AG04450 (cell line): Measurements from ENCODE around the gene CNIH2. TPM values are rescaled to one million over a fixed set of nuclear protein-coding genes. Genes with fewer than 3 reads are reported as not detected.
"Not testable (repeated sequence)": the region's sequence is repeated elsewhere in the genome, so short reads cannot be mapped to it uniquely, and the experiment has no call there.

Experiments used
- CTCF ChIA-PET: fragments of 300-600, 350-600 bp; formaldehyde crosslinking; extraction: SDS; loops from one replicate; lab custom pipeline; 2022; ENCODE audit warnings: antibody characterized with exemption, inconsistent platforms; lab: Charles Lee
- POLR2A ChIA-PET: fragments of 350-600 bp; formaldehyde crosslinking; extraction: SDS; loops from one replicate; lab custom pipeline; 2021; ENCODE audit warnings: antibody characterized with exemption, inconsistent platforms; lab: Yijun Ruan, JAX
- DNase-seq: peaks from one replicate; pipeline ENCODE4 v3.0.0-alpha.2; 2011; ENCODE audit warnings: low read depth, low spot score
- H3K27ac ChIP-seq: one replicate; pipeline ENCODE4 v1.5.1; 2012; ENCODE audit warnings: low read depth, low read length, control low read depth
- H3K27me3 ChIP-seq: one replicate; pipeline ENCODE4 v1.6.0; 2012; ENCODE audit warnings: low read length; ENCODE audit not compliant: control insufficient read depth, insufficient read depth
- H3K4me3 ChIP-seq: 2 replicates; pipeline ENCODE4 v1.5.1; 2011; ENCODE audit warnings: mild to moderate bottlenecking, low read depth, low read length, control low read depth
- H3K9me3 ChIP-seq: 2 replicates; pipeline ENCODE4 v1.5.1; 2012; ENCODE audit warnings: low read length; ENCODE audit not compliant: control insufficient read depth, insufficient read depth
- CTCF ChIP-seq: IDR thresholded peaks from 2 replicates; pipeline ENCODE4 v1.5.1; 2011; ENCODE audit warnings: low read depth, low read length, control low read depth, inconsistent platforms
- polyA plus RNA-seq: library from polyadenylated mRNA; depleted of rRNA; stranded (reverse); fragments of >200 nt; gene quantifications from 2 replicates; pipeline ENCODE4 v1.2.3, GENCODE V29; 2011

CNIH2 gene
- polyA plus RNA-seq, 1 experiment: 2.8 TPM

GRCh38 chr11:66274219-66274618, 3.8 kb upstream of the CNIH2 start:
- Histone ChIP-seq H3K27ac (no peak overlapping the region), H3K27me3 (no peaks in the 10 kb centered on the region), H3K4me3 (no peak overlapping the region), H3K9me3 (peaks cover under 1% of the 10 kb centered on the region; the same call in 1 of the 2 replicates)
- POLR2A ChIA-PET: no interaction called here
- TF ChIP-seq CTCF: no peak
- no peak for DNase-seq
- CTCF ChIA-PET: interaction anchor here (3.9 kb wide), 1 partner anchor 8 kb away, joined by 18 read pairs; no protein-coding TSS in a partner anchor

- Histone ChIP-seq H3K9me3 (no peaks in the 10 kb centered on the region; the same call in 1 of the 2 replicates), H3K4me3 (no peak overlapping the region), H3K27ac (no peak overlapping the region), H3K27me3 (no peaks in the 10 kb centered on the region)
- CTCF ChIA-PET: no interaction called here
- no peak for DNase-seq
- TF ChIP-seq CTCF: no peak
- POLR2A ChIA-PET: no interaction called here
Measured at GRCh38 chr11:66275396-66275795, 2.6 kb upstream of the CNIH2 start.

- Histone ChIP-seq H3K27ac (no peak overlapping the region), H3K27me3 (no peaks in the 10 kb centered on the region), H3K4me3 (no peak overlapping the region), H3K9me3 (no peaks in the 10 kb centered on the region; the same call in 1 of the 2 replicates)
- TF ChIP-seq CTCF: no peak
- POLR2A ChIA-PET: no interaction called here
- no peak for DNase-seq
- CTCF ChIA-PET: no interaction called here
Measured at GRCh38 chr11:66275984-66276612, 1.9 kb upstream of the CNIH2 start.

- POLR2A ChIA-PET, DNase-seq, CTCF ChIA-PET, H3K9me3 ChIP-seq, H3K27me3 ChIP-seq, H3K27ac ChIP-seq, H3K4me3 ChIP-seq: not testable (repeated sequence)
Measured at GRCh38 chr11:66276619-66277018, 1.4 kb upstream of the CNIH2 start.

GRCh38 chr11:66277064-66277463, 911 bp upstream of the CNIH2 start:
- H3K27ac ChIP-seq, H3K9me3 ChIP-seq, CTCF ChIA-PET, DNase-seq, H3K4me3 ChIP-seq, H3K27me3 ChIP-seq: not testable (repeated sequence)
- POLR2A ChIA-PET: interaction anchor here (0.7 to 0.9 kb wide), 2 partner anchors 9 kb away, joined by 3 read pairs; no protein-coding TSS in a partner anchor

- ChIA-PET CTCF (interaction anchor here (0.6 kb wide), 1 partner anchor 19 kb away, joined by 3 read pairs; no protein-coding TSS in a partner anchor), POLR2A (interaction anchor here (0.6 to 1.3 kb wide), 2 partner anchors 9 to 10 kb away, joined by 3 to 4 read pairs; partner anchors contain the start of gene YIF1A)
- H3K27me3 ChIP-seq: no peaks in the 10 kb centered on the region
- DNase-seq: no peak
- peak overlapping the region; percentile 44 for H3K4me3 ChIP-seq
- H3K9me3 ChIP-seq: no peaks in the 10 kb centered on the region; the same call in 1 of the 2 replicates
- H3K27ac ChIP-seq: no peak overlapping the region
- TF ChIP-seq CTCF: no peak
Measured at GRCh38 chr11:66278363-66279091, 552 bp downstream of the CNIH2 start.
